Caco-2 (cell line): ENCODE results near the gene SHTN1. TPM values are rescaled to one million over a fixed set of nuclear protein-coding genes. Genes with fewer than 3 reads are reported as not detected.

Experiments used
- BruUV-seq: library from RNA; stranded (reverse); fragments of 400-500 nt; replicated peaks from 2 replicates; lab custom pipeline; 2021; lab: Mats Ljungman, UMichigan
- CTCF ChIA-PET: fragments of 300-600 bp; sonication (Branson Sonifier 250); formaldehyde crosslinking; loops from one replicate; lab custom pipeline; 2022; ENCODE audit warnings: antibody characterized with exemption; lab: Charles Lee
- POLR2A ChIA-PET: fragments of 300-600 bp; sonication (Branson Sonifier 250); formaldehyde crosslinking; loops from one replicate; lab custom pipeline; 2022; ENCODE audit warnings: antibody characterized with exemption; lab: Charles Lee
- DNase-seq, 2 experiments: peaks; one replicate each; pipeline versions ENCODE4 v3.0.0 to v3.0.0-alpha.2; 2020 to 2022
- H3K27me3 ChIP-seq: replicated peaks from 2 replicates; pipeline ENCODE4 v1.6.0; 2011; ENCODE audit warnings: low read length; ENCODE audit not compliant: control insufficient read depth, insufficient read depth
- H3K36me3 ChIP-seq: 2 replicates; pipeline ENCODE4 v1.5.1; 2011; ENCODE audit warnings: low read length; ENCODE audit not compliant: control insufficient read depth, insufficient read depth
- H3K4me1 ChIP-seq: fragments of 250-450 bp; sonication (Bioruptor Pico); 2 replicates; pipeline ENCODE4 v1.5.1; 2020; ENCODE audit warnings: mild to moderate bottlenecking
- H3K4me3 ChIP-seq: 2 replicates; pipeline ENCODE4 v1.5.1; 2011; ENCODE audit warnings: low read depth, mild to moderate bottlenecking, control low read depth, low read length
- H3K9me3 ChIP-seq: fragments of 250-450 bp; sonication (Bioruptor Pico); 2 replicates; pipeline ENCODE4 v1.5.1; 2020; ENCODE audit warnings: mild to moderate bottlenecking, moderate library complexity
- H3K27ac Mint-ChIP-seq: one replicate; pipeline ENCODE4 v1.8.0; 2022; ENCODE audit warnings: mixed read lengths; ENCODE audit not compliant: unreplicated experiment
- H3K27me3 Mint-ChIP-seq: one replicate; pipeline ENCODE4 v1.8.0; 2022; ENCODE audit warnings: mixed read lengths; ENCODE audit not compliant: insufficient read depth, unreplicated experiment
- H3K36me3 Mint-ChIP-seq: one replicate; pipeline ENCODE4 v1.8.0; 2022; ENCODE audit warnings: mild to moderate bottlenecking, mixed read lengths; ENCODE audit not compliant: insufficient read depth, unreplicated experiment
- H3K4me1 Mint-ChIP-seq: one replicate; pipeline ENCODE4 v1.8.0; 2022; ENCODE audit warnings: low read depth, mixed read lengths; ENCODE audit not compliant: unreplicated experiment
- H3K4me3 Mint-ChIP-seq: one replicate; pipeline ENCODE4 v1.8.0; 2022; ENCODE audit warnings: mild to moderate bottlenecking, moderate library complexity, mixed read lengths; ENCODE audit not compliant: unreplicated experiment
- H3K9me3 Mint-ChIP-seq: one replicate; pipeline ENCODE4 v1.8.0; 2022; ENCODE audit warnings: mixed read lengths; ENCODE audit not compliant: unreplicated experiment
- intact Hi-C: fragments of 100-400 bp; cut with micrococcal nuclease; formaldehyde crosslinking; loops from one replicate; pipeline ENCODE4 v1.10.0; 2022; ENCODE audit not compliant: unreplicated experiment
- total RNA-seq: library from RNA; stranded (reverse); gene quantifications from 2 replicates; pipeline ENCODE4 v1.2.3, GENCODE V29; 2022
- TF ChIP-seq, protein P1 (sequence below), 2 experiments: fragments of 200-600 bp in 1 of 2; IDR thresholded peaks; 1 replicate in 1 of 2; 2 replicates in 1 of 2; pipeline versions ENCODE4 v1.5.1 to v1.8.0; 2011 to 2022; ENCODE audit warnings: antibody characterized with exemption in 1 of 2, control low read depth in 1 of 2, inconsistent platforms in 1 of 2, low read depth in 1 of 2, low read length in 1 of 2, mild to moderate bottlenecking in 1 of 2, moderate library complexity in 1 of 2; ENCODE audit not compliant: insufficient read depth in 1 of 2, severe bottlenecking in 1 of 2, unreplicated experiment in 1 of 2

Gene SHTN1
- total RNA-seq, 1 experiment from 2014 or later: 80.8 TPM

DNA sequence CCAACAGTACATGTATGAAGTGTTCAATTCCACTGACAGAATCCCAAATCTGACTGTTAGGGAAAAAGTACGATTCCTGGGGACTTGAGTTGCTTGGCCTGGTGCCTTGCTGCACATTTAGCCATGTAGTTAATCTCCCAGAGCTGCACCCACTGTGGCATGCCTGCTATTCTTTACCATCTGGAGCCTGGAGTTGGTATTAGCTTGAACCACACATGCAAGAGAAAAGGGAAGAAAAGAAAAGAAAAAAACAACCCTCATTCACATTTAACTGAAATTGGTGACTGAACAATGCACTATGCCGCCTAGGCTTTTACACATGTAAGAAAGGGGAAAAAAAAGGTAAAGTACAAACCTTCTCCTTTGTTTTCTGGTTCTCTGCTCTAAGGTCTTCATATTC is 26.1 kb downstream of the SHTN1 start:
- intact Hi-C loops: no loop called here
- H3K4me3 ChIP-seq: no peak overlapping the region
- ChIA-PET POLR2A (no interaction called here), CTCF (no interaction called here)
- Mint-ChIP-seq H3K4me1 (peaks cover 30% of the 10 kb centered on the region), H3K27me3 (no peaks in the 10 kb centered on the region), H3K36me3 (peaks cover 70% of the 10 kb centered on the region), H3K9me3 (no peaks in the 10 kb centered on the region), H3K4me3 (no peak overlapping the region), H3K27ac (no peak overlapping the region)
- H3K4me1 ChIP-seq: peaks cover 24% of the 10 kb centered on the region
- DNase-seq: no peak
- TF ChIP-seq, protein P1, sequence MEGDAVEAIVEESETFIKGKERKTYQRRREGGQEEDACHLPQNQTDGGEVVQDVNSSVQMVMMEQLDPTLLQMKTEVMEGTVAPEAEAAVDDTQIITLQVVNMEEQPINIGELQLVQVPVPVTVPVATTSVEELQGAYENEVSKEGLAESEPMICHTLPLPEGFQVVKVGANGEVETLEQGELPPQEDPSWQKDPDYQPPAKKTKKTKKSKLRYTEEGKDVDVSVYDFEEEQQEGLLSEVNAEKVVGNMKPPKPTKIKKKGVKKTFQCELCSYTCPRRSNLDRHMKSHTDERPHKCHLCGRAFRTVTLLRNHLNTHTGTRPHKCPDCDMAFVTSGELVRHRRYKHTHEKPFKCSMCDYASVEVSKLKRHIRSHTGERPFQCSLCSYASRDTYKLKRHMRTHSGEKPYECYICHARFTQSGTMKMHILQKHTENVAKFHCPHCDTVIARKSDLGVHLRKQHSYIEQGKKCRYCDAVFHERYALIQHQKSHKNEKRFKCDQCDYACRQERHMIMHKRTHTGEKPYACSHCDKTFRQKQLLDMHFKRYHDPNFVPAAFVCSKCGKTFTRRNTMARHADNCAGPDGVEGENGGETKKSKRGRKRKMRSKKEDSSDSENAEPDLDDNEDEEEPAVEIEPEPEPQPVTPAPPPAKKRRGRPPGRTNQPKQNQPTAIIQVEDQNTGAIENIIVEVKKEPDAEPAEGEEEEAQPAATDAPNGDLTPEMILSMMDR (IDR thresholded peaks at IDR 0.05; ENCODE audit: insufficient read depth in 1 of 2, low read depth in 1 of 2, low read length in 1 of 2, severe bottlenecking in 1 of 2, unreplicated experiment in 1 of 2): no peak
- peaks cover 2% of the 10 kb centered on the region for H3K36me3 ChIP-seq
- H3K27me3 ChIP-seq: no peaks in the 10 kb centered on the region
- H3K9me3 ChIP-seq: no peaks in the 10 kb centered on the region
- BruUV-seq: no TSS peak

DNA sequence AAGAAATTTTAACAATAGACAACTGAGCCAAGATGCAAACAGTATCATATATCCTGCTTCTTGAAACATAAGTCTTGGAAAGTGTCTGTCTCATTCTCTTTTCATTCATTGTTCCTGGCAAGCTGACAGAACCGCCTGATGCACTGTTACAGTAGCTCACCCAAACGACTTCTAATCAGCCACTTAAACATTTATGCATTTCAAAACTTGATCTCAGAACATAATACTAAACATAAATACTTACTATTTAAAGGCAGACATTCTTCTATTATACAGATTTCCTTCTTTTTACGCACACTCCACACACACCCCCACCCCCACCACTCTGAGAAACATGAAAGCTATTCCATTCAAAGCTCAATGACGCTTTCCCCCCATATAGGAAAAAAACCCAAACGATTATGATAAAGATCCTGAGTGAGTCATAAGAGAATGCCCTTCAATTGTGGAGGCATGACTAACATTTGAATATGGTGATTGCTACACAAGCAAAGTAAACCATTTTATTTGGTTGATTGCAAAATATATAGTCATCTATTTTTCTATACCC is 30.5 kb downstream of the SHTN1 start:
- BruUV-seq: no TSS peak

DNA sequence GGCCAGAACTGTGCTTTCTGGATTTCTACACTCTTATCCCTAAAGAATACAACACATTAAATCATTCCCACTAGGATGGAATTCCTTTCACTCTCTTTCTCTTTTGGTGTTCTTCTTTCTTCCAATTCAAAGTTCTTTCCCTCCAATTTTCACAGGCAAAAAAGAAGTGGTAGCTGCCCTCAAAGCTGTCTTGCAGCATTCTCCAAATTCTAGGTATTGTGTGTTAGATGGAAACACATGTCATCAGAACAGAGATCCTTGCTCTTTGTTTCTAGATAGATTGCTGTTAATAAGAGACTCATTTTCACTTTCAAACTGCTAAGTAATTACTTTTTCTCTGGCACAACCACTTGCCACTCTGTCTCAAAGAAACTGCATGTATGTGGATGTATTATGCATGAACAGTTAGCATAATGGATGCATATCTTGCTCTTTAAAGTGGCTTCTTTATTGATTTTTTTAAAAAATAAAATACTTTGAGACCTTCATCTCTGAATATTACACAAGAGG is 31.0 kb downstream of the SHTN1 start:
- ChIA-PET POLR2A (no interaction called here), CTCF (no interaction called here)
- no peaks in the 10 kb centered on the region for H3K27me3 ChIP-seq
- no TSS peak for BruUV-seq
- Mint-ChIP-seq H3K36me3 (peaks cover 44% of the 10 kb centered on the region), H3K9me3 (no peaks in the 10 kb centered on the region), H3K27me3 (no peaks in the 10 kb centered on the region), H3K4me3 (no peak overlapping the region), H3K4me1 (peaks cover 25% of the 10 kb centered on the region), H3K27ac (no peak overlapping the region)
- TF ChIP-seq, protein P1 (IDR thresholded peaks at IDR 0.05; ENCODE audit: insufficient read depth in 1 of 2, low read depth in 1 of 2, low read length in 1 of 2, severe bottlenecking in 1 of 2, unreplicated experiment in 1 of 2): no peak
- peaks cover 2% of the 10 kb centered on the region; the same call in 1 of the 2 replicates for H3K36me3 ChIP-seq
- DNase-seq: no peak
- no peaks in the 10 kb centered on the region for H3K9me3 ChIP-seq
- intact Hi-C loops: no loop called here
- H3K4me3 ChIP-seq: no peak overlapping the region
- H3K4me1 ChIP-seq: 0 out of 2 replicates have a peak, but pooled peaks cover 4% of the 10 kb centered on the region

More for the DNA sequence above, 30.5 kb downstream of the SHTN1 start:
- POLR2A ChIA-PET: no interaction called here
- CTCF ChIA-PET: no interaction called here
- intact Hi-C loops: no loop called here
- H3K9me3 ChIP-seq: no peaks in the 10 kb centered on the region
- DNase-seq: no peak
- H3K4me3 ChIP-seq: no peak overlapping the region
- H3K36me3 ChIP-seq: peaks cover 2% of the 10 kb centered on the region; the same call in 1 of the 2 replicates
- Mint-ChIP-seq H3K4me1 (peaks cover 25% of the 10 kb centered on the region), H3K36me3 (peaks cover 42% of the 10 kb centered on the region), H3K9me3 (no peaks in the 10 kb centered on the region), H3K4me3 (no peak overlapping the region), H3K27ac (no peak overlapping the region), H3K27me3 (no peaks in the 10 kb centered on the region)
- TF ChIP-seq, protein P1 (IDR thresholded peaks at IDR 0.05; ENCODE audit: insufficient read depth in 1 of 2, low read depth in 1 of 2, low read length in 1 of 2, severe bottlenecking in 1 of 2, unreplicated experiment in 1 of 2): no peak
- 0 out of 2 replicates have a peak, but pooled peaks cover 4% of the 10 kb centered on the region for H3K4me1 ChIP-seq
- no peaks in the 10 kb centered on the region for H3K27me3 ChIP-seq
